GM19452 (cell line): ENCODE measurements around the gene ITGB1.

Experiments
- ATAC-seq: cut with Tn5 transposase; IDR thresholded peaks from one replicate; pipeline ENCODE4 v1.9.1; 2021; ENCODE audit not compliant: unreplicated experiment

Gene ITGB1

GRCh38 chr10:32890444-32890843 lies 67.6 kb downstream of the ITGB1 start:
- no peak for ATAC-seq

GRCh38 chr10:32889631-32890212 lies 68.3 kb downstream of the ITGB1 start:
- no peak for ATAC-seq

GRCh38 chr10:32888161-32888927 lies 69.7 kb downstream of the ITGB1 start:
- no peak for ATAC-seq

GRCh38 chr10:32887481-32887880 lies 70.5 kb downstream of the ITGB1 start:
- no peak for ATAC-seq

- no peak for ATAC-seq
Measured at GRCh38 chr10:32882076-32882475, 76.0 kb downstream of the ITGB1 start.

GRCh38 chr10:32878646-32879045 lies 79.4 kb downstream of the ITGB1 start:
- ATAC-seq, result no peak

- no peak for ATAC-seq
Measured at GRCh38 chr10:32877915-32878314, 80.1 kb downstream of the ITGB1 start.

GRCh38 chr10:32865170-32865569 lies 92.9 kb downstream of the ITGB1 start:
- ATAC-seq, result no peak

- ATAC-seq, result no peak
Measured at GRCh38 chr10:32854435-32854834, 103.6 kb downstream of the ITGB1 start.

- no peak for ATAC-seq
Measured at GRCh38 chr10:32851301-32851700, 106.7 kb downstream of the ITGB1 start.
